ENCODE measurements around the gene AXIN1. TPM values are rescaled to one million over a fixed set of nuclear protein-coding genes. Genes with fewer than 3 reads are reported as not detected.
A peak's percentile ranks its signal among the peaks of the same experiment; 100 is the strongest.

AXIN1 gene
- total RNA-seq, 1 experiment from 2014 or later, result 50.3 TPM

- no peak overlapping the region for H3K4me3 Mint-ChIP-seq
- no peaks in the 10 kb centered on the region for H3K27me3 Mint-ChIP-seq (ENCODE audit: low read depth)
- TF ChIP-seq CREM (CRISPR knock-in tag; IDR thresholded peaks at IDR 0.05) (no peak), ZNF396 (CRISPR knock-in tag; IDR thresholded peaks at IDR 0.05; ENCODE audit: borderline replicate concordance) (no peak)
- peaks cover 5% of the 10 kb centered on the region for H3K36me3 Mint-ChIP-seq
- H3K27ac Mint-ChIP-seq, result peak overlapping the region; percentile 93; the same call in 1 of the 2 replicates
- POLR2A ChIA-PET, result no interaction called here
- H3K9me3 Mint-ChIP-seq, result no peaks in the 10 kb centered on the region
- no peak for DNase-seq (ENCODE audit: low spot score)
- ATAC-seq, result no peak
- H3K4me1 Mint-ChIP-seq, result peaks cover 43% of the 10 kb centered on the region
- CTCF ChIA-PET, result interaction anchor here (0.6 to 1.8 kb wide), 16 partner anchors 9 to 281 kb away, joined by 3 to 8 read pairs (median 4); no protein-coding TSS in a partner anchor
These were observed 34.2 kb upstream of the AXIN1 start for GRCh38 chr16:386641-387156.

GRCh38 chr16:383326-384051 lies 31.0 kb upstream of the AXIN1 start:
- ATAC-seq (peak; percentile 54), DNase-seq (ENCODE audit: low spot score) (peak; percentile 89)
- Mint-ChIP-seq H3K9me3 (no peaks in the 10 kb centered on the region), H3K27ac (peak overlapping the region; percentile 98), H3K27me3 (ENCODE audit: low read depth) (no peaks in the 10 kb centered on the region), H3K36me3 (peaks cover 5% of the 10 kb centered on the region; the same call in 1 of the 2 replicates), H3K4me1 (peaks cover 49% of the 10 kb centered on the region), H3K4me3 (peak overlapping the region; percentile 79)
- POLR2A ChIA-PET, result interaction anchor here (0.6 to 1.6 kb wide), 6 partner anchors 13 to 149 kb away, joined by 3 to 4 read pairs (median 3); partner anchors contain the start of genes DECR2, FAM234A and MRPL28
- CTCF ChIA-PET, result interaction anchor here (0.7 to 2.7 kb wide), 16 partner anchors 9 to 300 kb away, joined by 3 to 17 read pairs (median 4); partner anchors contain the start of genes AXIN1 and DECR2
- TF ChIP-seq RORB (CRISPR knock-in tag; IDR thresholded peaks at IDR 0.05) (no peak), AFF4 (CRISPR knock-in tag; IDR thresholded peaks at IDR 0.05; ENCODE audit: borderline replicate concordance) (no peak), TEAD1 (CRISPR knock-in tag; IDR thresholded peaks at IDR 0.05) (no peak; the same call in 1 of the 2 replicates), ETV6 (CRISPR knock-in tag; IDR thresholded peaks at IDR 0.05) (peak; percentile 70; the same call in 1 of the 2 replicates), GRHL2 (CRISPR knock-in tag; IDR thresholded peaks at IDR 0.05; ENCODE audit: insufficient replicate concordance, severe bottlenecking) (no peak), NR1H2 (CRISPR knock-in tag; IDR thresholded peaks at IDR 0.05) (no peak), ATF2 (CRISPR knock-in tag; IDR thresholded peaks at IDR 0.05; ENCODE audit: borderline replicate concordance, low read depth) (no peak), SMAD4 (CRISPR knock-in tag; IDR thresholded peaks at IDR 0.05) (no peak), SP1 (CRISPR knock-in tag; conservative IDR thresholded peaks at IDR 0.05) (peak; percentile 78), ATF3 (CRISPR knock-in tag; conservative IDR thresholded peaks at IDR 0.05) (no peak), ATF1 (CRISPR knock-in tag; IDR thresholded peaks at IDR 0.05) (no peak), ATF6 (CRISPR knock-in tag; IDR thresholded peaks at IDR 0.05) (no peak), ZNF263 (CRISPR knock-in tag; IDR thresholded peaks at IDR 0.05; ENCODE audit: low read depth) (no peak), HMGXB4 (CRISPR knock-in tag; IDR thresholded peaks at IDR 0.05) (peak; percentile 68; the same call in 1 of the 2 replicates), SMAD3 (CRISPR knock-in tag; IDR thresholded peaks at IDR 0.05; ENCODE audit: borderline replicate concordance) (peak; percentile 87; the same call in 1 of the 2 replicates), CDX4 (CRISPR knock-in tag; IDR thresholded peaks at IDR 0.05; ENCODE audit: borderline replicate concordance) (no peak), IRF2 (CRISPR knock-in tag; IDR thresholded peaks at IDR 0.05; ENCODE audit: borderline replicate concordance, low read depth) (no peak)

Data from WTC11 (cell line).